OCI-LY3 (cell line): ENCODE data around the gene SLC35F3.
"Not testable (repeated sequence)": the region's sequence is repeated elsewhere in the genome, so short reads cannot be mapped to it uniquely, and the experiment has no call there.

Experiments used
- H2AFZ ChIP-seq: fragments of 200-600, 300-600 bp; shearing (Covaris generic); 2 replicates; pipeline ENCODE4 v1.6.0; 2014; ENCODE audit warnings: antibody characterized with exemption, low read depth, low read length
- H3K27ac ChIP-seq: fragments of 200-600, 300-600 bp; sonication (generic); 2 replicates; pipeline ENCODE4 v1.5.1; 2014; ENCODE audit warnings: mild to moderate bottlenecking, low read length, moderate library complexity, mixed read lengths
- H3K27me3 ChIP-seq: fragments of 200-600, 300-600 bp; sonication (generic); 2 replicates; pipeline ENCODE4 v1.6.1; 2014; ENCODE audit warnings: low read depth, low read length, mixed read lengths
- H3K36me3 ChIP-seq: fragments of 200-600, 300-600 bp; sonication (generic); replicated peaks from 2 replicates; pipeline ENCODE3; 2014; ENCODE audit warnings: low read depth, low read length, mixed read lengths
- H3K4me1 ChIP-seq: fragments of 300-600, 200-600 bp; sonication (generic); 2 replicates; pipeline ENCODE4 v1.6.1; 2014; ENCODE audit warnings: low read length, mixed read lengths
- H3K4me2 ChIP-seq: fragments of 200-600, 300-600 bp; sonication (generic); 2 replicates; pipeline ENCODE4 v1.6.1; 2014; ENCODE audit warnings: low read length, mixed read lengths
- H3K4me3 ChIP-seq: fragments of 300-600, 200-600 bp; sonication (generic); 2 replicates; pipeline ENCODE4 v1.5.1; 2014; ENCODE audit warnings: antibody characterized with exemption, mild to moderate bottlenecking, low read length, moderate library complexity
- H3K79me2 ChIP-seq: fragments of 300-600, 200-600 bp; shearing (Covaris generic); 2 replicates; pipeline ENCODE4 v1.6.1; 2014; ENCODE audit warnings: mild to moderate bottlenecking, low read length, mixed read lengths
- H3K9ac ChIP-seq: fragments of 300-600, 200-600 bp; shearing (Covaris generic); 2 replicates; pipeline ENCODE4 v1.6.0; 2014; ENCODE audit warnings: mild to moderate bottlenecking, low read length, moderate library complexity
- H3K9me3 ChIP-seq: fragments of 200-600, 300-600 bp; shearing (Covaris generic); 2 replicates; pipeline ENCODE4 v1.6.1; 2014; ENCODE audit warnings: low read length, mixed read lengths; ENCODE audit not compliant: insufficient read depth
- H4K20me1 ChIP-seq: fragments of 200-600, 300-600 bp; sonication (generic); 2 replicates; pipeline ENCODE4 v1.6.1; 2016; ENCODE audit warnings: low read length, mixed read lengths; ENCODE audit not compliant: insufficient read depth
- CTCF ChIP-seq: fragments of 200-600, 300-600 bp; sonication (generic); IDR thresholded peaks from 2 replicates; pipeline ENCODE4 v1.5.1; 2014; ENCODE audit warnings: antibody characterized with exemption, low read length, low read depth
- EZH2phosphoT487 ChIP-seq: fragments of 200-600 bp; shearing (Covaris generic); IDR thresholded peaks from 2 replicates; pipeline ENCODE4 v1.6.1; 2018; ENCODE audit warnings: antibody characterized with exemption, mixed run types, low read depth

SLC35F3 gene

GRCh38 chr1:234206651-234207284 lies 302.3 kb downstream of the SLC35F3 start:
- TF ChIP-seq CTCF: no peak
- TF ChIP-seq EZH2phosphoT487: no peak
- no peak overlapping the region for H3K4me3 ChIP-seq
- H3K27ac ChIP-seq: no peak overlapping the region
- no peaks in the 10 kb centered on the region for H3K4me1 ChIP-seq
- no peak overlapping the region for H2AFZ ChIP-seq
- H3K9ac ChIP-seq: no peak overlapping the region
- no peaks in the 10 kb centered on the region for H4K20me1 ChIP-seq
- no peak overlapping the region for H3K4me2 ChIP-seq
- H3K79me2 ChIP-seq: no peaks in the 10 kb centered on the region
- H3K36me3 ChIP-seq: no peaks in the 10 kb centered on the region
- 0 out of 2 replicates have a peak, but pooled peaks cover 9% of the 10 kb centered on the region for H3K27me3 ChIP-seq
- no peaks in the 10 kb centered on the region for H3K9me3 ChIP-seq

GRCh38 chr1:234208351-234208750 lies 303.9 kb downstream of the SLC35F3 start:
- Histone ChIP-seq H3K27me3 (0 out of 2 replicates have a peak, but pooled peaks cover 4% of the 10 kb centered on the region), H4K20me1 (no peaks in the 10 kb centered on the region), H3K4me1 (peaks cover 6% of the 10 kb centered on the region; the same call in 1 of the 2 replicates), H3K9ac (no peak overlapping the region), H3K79me2 (no peaks in the 10 kb centered on the region), H3K4me3 (no peak overlapping the region), H3K27ac (no peak overlapping the region), H3K9me3 (peaks cover 5% of the 10 kb centered on the region), H3K36me3 (peaks cover 3% of the 10 kb centered on the region), H3K4me2 (no peak overlapping the region), H2AFZ (no peak overlapping the region)
- TF ChIP-seq CTCF (no peak), EZH2phosphoT487 (no peak)

- Histone ChIP-seq H3K4me3 (no peak overlapping the region), H3K4me1 (peaks cover 6% of the 10 kb centered on the region; the same call in 1 of the 2 replicates), H3K9ac (no peak overlapping the region)
These were observed 304.3 kb downstream of the SLC35F3 start for GRCh38 chr1:234208791-234209190.

GRCh38 chr1:234210429-234210828 lies 306.0 kb downstream of the SLC35F3 start:
- not testable (repeated sequence) for H2AFZ ChIP-seq, H3K9me3 ChIP-seq, H3K4me3 ChIP-seq, H3K27me3 ChIP-seq, H3K4me1 ChIP-seq, H3K79me2 ChIP-seq, H3K4me2 ChIP-seq, H4K20me1 ChIP-seq, H3K36me3 ChIP-seq, H3K27ac ChIP-seq, H3K9ac ChIP-seq

More at GRCh38 chr1:234208791-234209190, 304.3 kb downstream of the SLC35F3 start:
- no peaks in the 10 kb centered on the region for H3K79me2 ChIP-seq
- H3K27me3 ChIP-seq: 0 out of 2 replicates have a peak, but pooled peaks cover 4% of the 10 kb centered on the region
- H3K4me2 ChIP-seq: no peak overlapping the region
- H4K20me1 ChIP-seq: no peaks in the 10 kb centered on the region
- H3K9me3 ChIP-seq: peaks cover 5% of the 10 kb centered on the region
- H2AFZ ChIP-seq: no peak overlapping the region
- no peak overlapping the region for H3K27ac ChIP-seq
- TF ChIP-seq EZH2phosphoT487: no peak
- peaks cover 3% of the 10 kb centered on the region for H3K36me3 ChIP-seq

- H3K9me3 ChIP-seq, H3K4me3 ChIP-seq, H3K9ac ChIP-seq, H4K20me1 ChIP-seq, H3K27me3 ChIP-seq, H3K79me2 ChIP-seq, H3K27ac ChIP-seq, H3K36me3 ChIP-seq, H3K4me2 ChIP-seq, H2AFZ ChIP-seq: not testable (repeated sequence)
- peaks cover 21% of the 10 kb centered on the region for H3K4me1 ChIP-seq
These were observed 307.4 kb downstream of the SLC35F3 start for GRCh38 chr1:234211855-234212254.
